Loucy (cell line): ENCODE data around the gene DBNL.

Experiments
- H2AFZ ChIP-seq: fragments of 200-600 bp; sonication (generic); 2 replicates; pipeline ENCODE4 v1.6.0; 2016; ENCODE audit warnings: antibody characterized with exemption, mild to moderate bottlenecking, low read length, moderate library complexity
- H3F3A ChIP-seq: fragments of 200-600 bp; 2 replicates; pipeline ENCODE4 v1.6.0; 2016; ENCODE audit warnings: antibody characterized with exemption, low read depth, mild to moderate bottlenecking
- H3K27me3 ChIP-seq: fragments of 200-600 bp; sonication (generic); 2 replicates; pipeline ENCODE4 v1.6.1; 2014; ENCODE audit warnings: low read length, mild to moderate bottlenecking; ENCODE audit not compliant: insufficient read depth, poor library complexity, severe bottlenecking
- H3K36me3 ChIP-seq: fragments of 200-600 bp; sonication (generic); 2 replicates; pipeline ENCODE4 v1.6.1; 2016; ENCODE audit warnings: low read length; ENCODE audit not compliant: insufficient read depth
- H3K4me1 ChIP-seq: fragments of 200-600 bp; sonication (generic); 2 replicates; pipeline ENCODE4 v1.5.1; 2014; ENCODE audit warnings: low read length, mild to moderate bottlenecking; ENCODE audit not compliant: insufficient read depth, poor library complexity, severe bottlenecking
- H3K4me2 ChIP-seq: fragments of 200-600 bp; sonication (generic); 2 replicates; pipeline ENCODE4 v1.6.0; 2014; ENCODE audit warnings: antibody characterized with exemption, low read length, low read depth, mild to moderate bottlenecking; ENCODE audit not compliant: poor library complexity, severe bottlenecking
- H3K4me3 ChIP-seq: fragments of 200-600 bp; sonication (generic); 2 replicates; pipeline ENCODE4 v1.5.1; 2014; ENCODE audit warnings: low read length, mild to moderate bottlenecking, mixed read lengths; ENCODE audit not compliant: poor library complexity, severe bottlenecking
- H3K79me2 ChIP-seq: fragments of 200-600 bp; sonication (generic); 2 replicates; pipeline ENCODE4 v1.6.1; 2014; ENCODE audit warnings: low read length; ENCODE audit not compliant: insufficient read depth
- H3K9ac ChIP-seq: fragments of 200-600 bp; sonication (generic); 2 replicates; pipeline ENCODE4 v1.6.0; 2014; ENCODE audit warnings: mild to moderate bottlenecking, low read depth, low read length, moderate library complexity; ENCODE audit not compliant: poor library complexity, severe bottlenecking
- H3K9me2 ChIP-seq: fragments of 200-600 bp; sonication (generic); replicated peaks from 2 replicates; pipeline ENCODE4 v1.6.1; 2016; ENCODE audit warnings: low read depth, low read length, mixed read lengths
- H3K9me3 ChIP-seq: fragments of 200-600 bp; sonication (generic); 2 replicates; pipeline ENCODE4 v1.6.1; 2014; ENCODE audit warnings: mild to moderate bottlenecking, antibody characterized with exemption, low read length, low read depth; ENCODE audit not compliant: insufficient read depth
- H4K20me1 ChIP-seq: fragments of 200-600 bp; sonication (generic); 2 replicates; pipeline ENCODE4 v1.6.0; 2014; ENCODE audit warnings: antibody characterized with exemption, low read length, mild to moderate bottlenecking; ENCODE audit not compliant: insufficient read depth, poor library complexity, severe bottlenecking
- EZH2phosphoT487 ChIP-seq: fragments of 200-600 bp; IDR thresholded peaks from 2 replicates; pipeline ENCODE4 v1.6.1; 2018; ENCODE audit warnings: antibody characterized with exemption, mild to moderate bottlenecking, moderate library complexity, borderline replicate concordance
- TF ChIP-seq, protein P1 (sequence below): fragments of 200-600 bp; sonication (generic); conservative IDR thresholded peaks from 2 replicates; pipeline ENCODE4 v1.5.1; 2014; ENCODE audit warnings: mild to moderate bottlenecking, antibody characterized with exemption, low read length

Gene DBNL

DNA sequence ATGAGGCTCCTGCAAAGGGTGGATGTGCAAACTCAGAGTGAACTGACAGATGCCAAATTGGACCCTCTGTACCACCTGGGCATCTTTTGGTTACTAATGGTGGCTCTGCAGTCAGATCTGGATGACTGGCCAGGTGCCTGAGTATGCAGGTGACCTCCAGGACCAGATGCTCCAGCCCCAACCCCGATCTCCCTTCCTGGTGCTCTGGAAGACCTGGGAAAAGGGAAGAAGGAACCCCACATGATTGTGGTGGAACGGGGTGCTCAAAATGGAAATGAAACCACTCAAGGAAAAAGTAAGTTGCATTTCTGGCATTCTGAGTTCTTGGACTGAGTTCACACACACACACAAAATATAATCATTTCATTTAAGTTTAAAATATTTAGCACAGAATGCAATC, 49.9 kb downstream of the DBNL start:
- H3K4me3 ChIP-seq, result no peak overlapping the region
- H3K79me2 ChIP-seq, result no peaks in the 10 kb centered on the region
- H3K4me1 ChIP-seq, result peaks cover 56% of the 10 kb centered on the region
- no peaks in the 10 kb centered on the region for H3K9me2 ChIP-seq
- no peaks in the 10 kb centered on the region for H3K36me3 ChIP-seq
- no peak overlapping the region for H3K9ac ChIP-seq
- TF ChIP-seq, protein P1, sequence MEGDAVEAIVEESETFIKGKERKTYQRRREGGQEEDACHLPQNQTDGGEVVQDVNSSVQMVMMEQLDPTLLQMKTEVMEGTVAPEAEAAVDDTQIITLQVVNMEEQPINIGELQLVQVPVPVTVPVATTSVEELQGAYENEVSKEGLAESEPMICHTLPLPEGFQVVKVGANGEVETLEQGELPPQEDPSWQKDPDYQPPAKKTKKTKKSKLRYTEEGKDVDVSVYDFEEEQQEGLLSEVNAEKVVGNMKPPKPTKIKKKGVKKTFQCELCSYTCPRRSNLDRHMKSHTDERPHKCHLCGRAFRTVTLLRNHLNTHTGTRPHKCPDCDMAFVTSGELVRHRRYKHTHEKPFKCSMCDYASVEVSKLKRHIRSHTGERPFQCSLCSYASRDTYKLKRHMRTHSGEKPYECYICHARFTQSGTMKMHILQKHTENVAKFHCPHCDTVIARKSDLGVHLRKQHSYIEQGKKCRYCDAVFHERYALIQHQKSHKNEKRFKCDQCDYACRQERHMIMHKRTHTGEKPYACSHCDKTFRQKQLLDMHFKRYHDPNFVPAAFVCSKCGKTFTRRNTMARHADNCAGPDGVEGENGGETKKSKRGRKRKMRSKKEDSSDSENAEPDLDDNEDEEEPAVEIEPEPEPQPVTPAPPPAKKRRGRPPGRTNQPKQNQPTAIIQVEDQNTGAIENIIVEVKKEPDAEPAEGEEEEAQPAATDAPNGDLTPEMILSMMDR, result no peak
- TF ChIP-seq EZH2phosphoT487, result no peak
- H3K27me3 ChIP-seq, result no peaks in the 10 kb centered on the region
- H3F3A ChIP-seq, result peaks cover 9% of the 10 kb centered on the region
- H2AFZ ChIP-seq, result no peak overlapping the region
- no peaks in the 10 kb centered on the region for H3K9me3 ChIP-seq
- H4K20me1 ChIP-seq, result no peaks in the 10 kb centered on the region
- H3K4me2 ChIP-seq, result no peak overlapping the region

DNA sequence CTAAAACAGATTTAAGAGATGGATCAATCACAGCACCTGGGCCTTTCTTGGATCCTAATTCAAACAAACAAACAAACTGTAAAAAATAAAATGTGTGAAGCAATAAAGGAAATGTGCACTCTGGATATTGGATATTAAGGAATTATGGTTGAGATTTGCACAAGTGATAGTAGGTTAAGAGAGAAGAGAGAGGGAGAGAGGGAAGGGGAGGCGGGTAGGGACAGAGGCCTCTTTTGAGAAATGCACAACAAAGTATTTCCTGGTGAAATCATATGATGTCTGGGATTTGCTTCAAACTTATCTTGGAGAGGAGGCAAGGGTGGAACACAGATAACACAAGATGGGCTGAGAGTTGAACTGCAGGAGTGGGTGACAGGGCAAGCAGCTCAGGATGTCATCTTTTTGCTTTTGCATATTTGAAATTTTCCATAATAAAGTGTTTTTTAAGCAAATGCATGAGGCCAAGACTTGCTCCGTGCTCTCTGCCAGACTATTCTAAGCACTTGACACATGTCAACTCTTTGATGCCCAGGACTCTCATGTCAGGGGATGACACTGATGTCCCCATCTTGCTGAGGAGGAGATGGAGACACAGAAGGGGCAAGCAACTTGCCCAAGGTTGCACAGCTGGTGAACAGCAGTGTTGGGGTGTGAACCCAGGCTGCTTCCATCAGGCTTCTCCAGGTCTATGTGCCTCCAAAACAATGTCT, 50.5 kb downstream of the DBNL start:
- Histone ChIP-seq H3K79me2 (no peaks in the 10 kb centered on the region), H3K36me3 (no peaks in the 10 kb centered on the region), H3K9me2 (no peaks in the 10 kb centered on the region), H3K4me2 (no peak overlapping the region), H3K4me1 (peaks cover 61% of the 10 kb centered on the region), H4K20me1 (no peaks in the 10 kb centered on the region), H3K9me3 (no peaks in the 10 kb centered on the region), H3K9ac (peak overlapping the region; percentile 74), H2AFZ (no peak overlapping the region), H3F3A (peaks cover 9% of the 10 kb centered on the region), H3K27me3 (no peaks in the 10 kb centered on the region), H3K4me3 (no peak overlapping the region)
- no peak for TF ChIP-seq EZH2phosphoT487
- TF ChIP-seq, protein P1, result no peak

DNA sequence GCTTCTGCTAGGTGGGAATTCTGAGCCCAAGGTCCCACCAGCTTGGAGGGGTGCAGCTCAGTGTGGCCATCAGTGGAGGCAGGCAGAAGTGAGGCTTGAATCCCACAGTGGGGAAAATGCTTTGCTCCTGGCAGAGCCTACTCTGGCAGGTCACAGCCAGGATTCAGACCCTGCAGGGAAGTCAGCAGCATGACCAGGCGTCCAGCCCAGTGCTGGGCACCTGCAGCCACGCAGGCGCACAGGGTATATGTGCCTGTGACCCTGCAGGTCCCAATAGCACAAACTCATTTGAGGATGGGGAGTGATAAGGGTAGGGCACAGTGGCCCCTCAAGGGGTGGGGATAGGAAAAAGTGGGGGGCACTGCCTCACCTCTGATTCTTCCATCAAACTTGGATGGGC, 51.3 kb downstream of the DBNL start:
- Histone ChIP-seq H3K27me3 (no peaks in the 10 kb centered on the region), H3F3A (peaks cover 9% of the 10 kb centered on the region), H3K36me3 (no peaks in the 10 kb centered on the region), H2AFZ (no peak overlapping the region), H3K9me3 (no peaks in the 10 kb centered on the region), H3K79me2 (no peaks in the 10 kb centered on the region), H3K9me2 (no peaks in the 10 kb centered on the region), H4K20me1 (no peaks in the 10 kb centered on the region), H3K4me2 (no peak overlapping the region), H3K9ac (peak overlapping the region; percentile 74), H3K4me3 (no peak overlapping the region), H3K4me1 (peaks cover 68% of the 10 kb centered on the region)
- TF ChIP-seq, protein P1, result no peak
- no peak for TF ChIP-seq EZH2phosphoT487
